ENCODE results near the gene GSN. TPM values are rescaled to one million over a fixed set of nuclear protein-coding genes. Genes with fewer than 3 reads are reported as not detected.

GSN gene
- total RNA-seq, 2 donors from 2014 or later, result 590 to 1,544 TPM

DNA sequence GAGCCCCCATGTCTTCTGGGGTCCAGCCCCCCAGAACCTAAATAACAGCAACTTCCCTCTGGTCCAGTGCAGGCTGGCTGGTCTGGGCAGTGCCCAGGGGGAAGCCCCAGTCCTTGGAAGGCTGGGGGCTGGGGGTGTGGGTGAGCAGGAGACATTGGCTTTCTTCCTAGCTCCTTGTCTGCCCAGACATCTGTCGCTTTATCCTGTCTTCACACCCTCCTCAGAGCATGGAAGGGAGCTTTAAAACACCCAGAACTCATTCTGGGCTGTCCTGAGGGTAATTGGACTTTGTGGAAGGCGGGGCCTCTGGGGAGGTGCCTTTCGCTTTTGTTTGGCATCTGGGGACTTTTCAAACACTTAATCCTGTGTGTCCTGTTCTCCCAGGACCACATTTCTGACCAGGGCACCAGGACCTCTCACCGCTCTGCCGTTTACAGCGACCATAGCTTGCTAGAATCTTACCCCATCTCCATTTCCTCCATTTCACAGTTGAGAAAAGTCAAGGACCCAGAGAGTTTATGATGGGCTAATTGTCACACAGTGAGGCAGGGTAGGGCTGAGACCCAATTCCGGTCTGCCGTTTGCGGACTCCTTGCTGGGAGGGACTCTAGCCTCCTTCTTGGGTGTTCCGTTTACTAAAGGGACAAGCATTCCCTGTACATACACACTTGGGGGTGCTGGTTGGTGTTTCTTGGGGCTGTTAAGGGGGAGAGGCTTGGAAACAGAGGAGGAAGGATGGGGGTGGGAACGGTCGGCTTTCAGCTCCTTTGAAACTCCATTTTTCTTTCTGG lies 1.1 kb downstream of the GSN start:
- DNase-seq (ENCODE audit: low spot score), result no peak
- intact Hi-C loops (cut with DNase I), result loop anchor here in 1 of 2 donors (5.0 kb wide), 2 partner anchors 33 to 42 kb away; no protein-coding TSS in a partner anchor

DNA sequence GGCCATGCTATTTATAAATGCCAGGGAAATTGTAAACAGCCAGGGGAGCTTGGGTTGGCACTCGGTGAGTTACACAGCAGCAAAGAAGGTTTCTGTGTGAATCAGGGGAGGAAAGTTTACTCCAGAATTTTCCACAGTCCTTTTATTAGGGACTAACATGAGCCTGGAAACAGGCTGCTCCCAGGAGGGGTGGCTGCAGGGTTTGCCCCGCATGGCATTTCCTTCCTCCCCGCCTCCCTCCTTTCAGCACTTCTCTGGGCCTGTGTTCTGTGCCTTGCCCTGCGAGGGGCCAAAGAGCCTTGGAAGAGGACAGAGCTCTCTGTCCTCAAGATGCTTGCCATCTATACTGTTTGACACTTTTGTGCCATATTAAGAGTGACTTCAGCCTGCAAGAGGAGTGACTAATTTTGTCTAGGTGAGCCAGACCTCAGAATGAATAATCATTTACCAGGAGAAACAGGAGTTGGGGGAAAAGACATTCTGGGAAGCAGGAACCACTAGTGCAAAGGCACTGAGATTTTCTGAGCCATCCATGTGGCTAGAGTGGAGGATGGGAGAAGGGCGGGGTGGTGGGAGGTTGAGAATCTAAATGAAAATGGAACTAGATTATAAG lies 1.8 kb downstream of the GSN start:
- intact Hi-C loops (cut with DNase I), result loop anchor here in 1 of 2 donors (5.0 kb wide), 2 partner anchors 33 to 42 kb away; no protein-coding TSS in a partner anchor
- DNase-seq (ENCODE audit: low spot score), result no peak

DNA sequence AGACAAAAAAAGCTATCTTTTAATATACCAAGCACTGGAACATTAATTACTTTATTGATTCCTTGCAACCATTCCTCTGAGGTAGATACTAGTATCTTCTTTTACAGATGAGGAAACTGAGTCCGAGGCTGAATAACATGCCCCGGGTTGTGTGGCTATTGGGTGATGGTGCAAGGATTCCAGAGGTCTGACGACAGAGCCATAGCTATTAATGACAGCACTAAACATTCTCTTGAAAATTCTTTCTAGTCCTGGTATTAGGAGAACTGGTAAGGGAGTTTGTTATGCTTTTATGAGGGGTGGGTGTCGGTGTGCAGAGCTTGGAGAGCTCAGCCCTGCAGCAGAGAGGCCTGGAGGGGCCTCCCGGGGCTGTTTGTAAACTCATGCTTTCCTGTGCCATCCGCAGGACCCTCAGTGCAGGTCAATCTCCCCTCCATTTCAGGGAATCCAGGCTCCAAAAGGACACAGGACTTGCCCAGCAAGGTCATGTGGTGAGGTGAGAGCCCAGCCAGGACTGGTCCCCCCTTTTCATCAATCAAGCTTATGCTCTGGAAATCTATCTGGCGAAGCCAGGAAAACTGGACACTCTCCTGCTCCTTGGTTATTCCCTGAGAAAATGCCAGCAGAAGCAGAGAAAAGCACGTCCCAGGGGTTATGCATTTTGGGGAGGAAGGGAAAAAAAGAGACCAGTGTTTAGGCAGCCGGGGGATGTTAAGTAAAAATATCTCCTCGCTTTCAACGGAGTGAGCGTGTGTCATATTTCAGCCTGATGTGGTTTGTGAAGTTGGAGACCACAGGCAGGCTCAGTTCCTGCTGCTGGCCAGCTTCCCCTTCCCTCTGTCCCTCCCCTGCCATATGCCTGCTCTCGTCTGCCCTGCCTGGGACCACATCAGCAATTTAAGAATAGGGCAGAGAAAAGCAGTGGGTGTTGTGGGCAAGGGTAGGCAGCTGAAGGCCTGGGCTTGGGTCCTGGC lies 3.7 kb downstream of the GSN start:
- intact Hi-C loops (cut with DNase I), result no loop called here
- no peak for DNase-seq (ENCODE audit: low spot score)

DNA sequence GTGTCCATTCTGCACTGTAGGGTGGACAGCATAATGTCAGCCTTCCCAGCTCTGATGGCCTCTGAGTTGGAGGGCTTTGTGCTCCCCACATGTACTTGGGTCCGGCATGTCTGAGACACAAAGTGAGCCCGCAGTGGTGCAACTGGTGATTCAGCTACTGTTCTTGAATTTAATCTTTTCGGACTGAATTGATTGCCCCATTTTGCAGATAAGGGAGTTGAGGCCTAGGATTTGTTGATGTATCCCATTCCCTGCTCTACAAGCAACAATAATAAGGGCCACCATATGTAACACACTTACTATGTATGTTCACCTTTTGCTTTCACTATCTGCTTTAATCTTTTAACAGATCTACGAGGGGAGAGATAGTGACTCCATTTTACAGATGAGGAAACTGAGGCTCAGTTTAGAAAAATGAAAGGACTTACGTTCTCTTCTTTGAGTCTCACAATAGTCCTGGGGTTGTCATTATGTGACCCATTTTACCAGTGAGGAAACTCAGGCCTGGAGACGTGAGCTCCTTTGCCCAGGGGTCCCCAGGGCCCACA lies 4.5 kb downstream of the GSN start:
- intact Hi-C loops (cut with DNase I), result no loop called here
- no peak for DNase-seq (ENCODE audit: low spot score)

DNA sequence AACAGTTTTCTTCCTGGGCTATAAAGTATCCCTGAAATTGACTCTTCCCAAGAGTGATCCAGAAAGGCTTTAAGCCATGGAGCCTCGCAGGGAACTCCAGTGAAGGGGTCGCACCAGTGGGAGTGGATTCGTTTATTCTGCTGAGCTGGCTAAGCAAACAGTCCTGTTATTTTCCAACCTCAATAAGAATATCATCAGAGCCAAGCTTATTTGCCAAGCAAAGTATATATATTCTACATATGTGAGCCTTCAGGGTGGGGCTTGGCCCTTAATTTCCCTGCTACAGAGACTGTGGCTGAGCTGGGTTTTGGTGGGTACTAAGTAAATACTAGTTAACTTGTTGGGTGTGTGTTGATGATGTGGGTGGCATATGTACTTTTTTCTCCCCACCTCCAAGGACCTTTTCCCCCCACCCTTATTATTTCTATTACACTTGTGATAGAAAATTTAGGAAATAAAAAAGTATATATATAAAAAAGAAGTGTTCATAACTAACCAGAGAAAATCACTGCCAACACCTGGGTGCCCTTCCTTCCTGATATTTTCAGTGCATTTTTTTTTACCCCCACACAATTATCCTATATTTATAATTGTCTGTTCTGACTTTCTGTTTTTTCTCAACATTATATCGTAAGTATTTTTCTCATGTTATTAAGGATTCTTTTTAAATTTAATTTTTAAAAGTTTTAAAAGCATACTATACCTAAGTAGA lies 5.3 kb downstream of the GSN start:
- DNase-seq (ENCODE audit: low spot score), result no peak
- intact Hi-C loops (cut with DNase I), result no loop called here

DNA sequence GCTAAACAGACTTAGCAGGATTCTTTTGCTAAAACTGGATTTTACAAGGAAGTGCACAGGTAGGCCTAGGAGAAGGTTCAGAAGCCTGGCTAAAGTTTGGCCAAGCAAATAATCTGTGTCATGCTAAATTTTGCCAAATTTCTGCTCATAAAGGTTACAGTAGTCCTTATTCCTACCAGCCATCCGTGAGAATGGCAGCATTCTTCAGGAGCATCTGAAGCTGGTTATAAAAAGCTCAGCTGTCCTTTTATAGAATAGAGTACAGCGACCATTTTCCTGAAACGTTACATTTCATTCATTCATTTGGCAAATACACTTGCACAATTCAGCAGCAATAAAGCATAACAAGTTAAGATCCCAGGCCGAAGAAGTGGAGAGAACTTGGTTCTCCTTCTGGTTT lies 6.9 kb downstream of the GSN start:
- intact Hi-C loops (cut with DNase I), result no loop called here
- DNase-seq (ENCODE audit: low spot score), result no peak

DNA sequence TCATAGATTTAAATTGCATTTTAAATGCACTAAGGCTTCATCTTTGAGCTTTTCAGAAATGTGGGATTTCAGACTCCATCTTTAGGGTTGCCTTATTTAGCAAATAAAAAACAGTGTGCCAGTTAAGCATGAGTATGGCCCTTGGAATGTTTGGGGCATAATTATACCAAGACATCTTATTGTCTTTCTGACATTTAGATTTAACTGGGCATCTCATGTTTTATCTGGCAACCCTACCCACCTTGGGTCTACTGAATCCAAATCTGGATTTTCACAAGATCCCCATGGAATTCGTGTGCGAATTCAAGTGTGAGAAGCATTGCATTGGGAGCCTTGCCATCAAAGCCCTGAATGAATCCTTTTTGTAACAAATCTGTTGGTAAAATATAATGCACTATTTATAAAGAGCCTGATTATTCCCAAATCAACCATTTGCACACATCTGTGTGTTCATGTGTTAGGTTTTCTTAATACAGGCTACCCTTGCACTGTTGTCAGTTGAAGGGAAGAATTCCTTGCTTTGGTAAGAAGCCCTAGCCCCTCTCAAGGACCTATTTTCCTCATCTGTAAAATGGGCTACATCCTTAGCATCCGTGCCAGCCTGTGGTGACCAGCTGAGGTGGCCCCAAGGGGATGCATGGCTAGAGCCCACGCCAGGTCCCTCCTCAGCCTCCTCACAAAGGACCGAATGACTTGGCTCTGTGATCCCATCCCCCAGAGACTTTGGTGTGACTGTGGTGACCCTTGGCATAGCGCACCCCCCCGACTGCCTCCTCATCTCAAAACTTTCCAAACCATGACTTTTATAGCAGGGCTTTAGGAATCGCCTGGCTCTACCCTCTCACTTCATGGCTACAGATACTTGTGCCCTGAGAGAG lies 8.1 kb downstream of the GSN start:
- DNase-seq (ENCODE audit: low spot score), result no peak
- intact Hi-C loops (cut with DNase I), result no loop called here

DNA sequence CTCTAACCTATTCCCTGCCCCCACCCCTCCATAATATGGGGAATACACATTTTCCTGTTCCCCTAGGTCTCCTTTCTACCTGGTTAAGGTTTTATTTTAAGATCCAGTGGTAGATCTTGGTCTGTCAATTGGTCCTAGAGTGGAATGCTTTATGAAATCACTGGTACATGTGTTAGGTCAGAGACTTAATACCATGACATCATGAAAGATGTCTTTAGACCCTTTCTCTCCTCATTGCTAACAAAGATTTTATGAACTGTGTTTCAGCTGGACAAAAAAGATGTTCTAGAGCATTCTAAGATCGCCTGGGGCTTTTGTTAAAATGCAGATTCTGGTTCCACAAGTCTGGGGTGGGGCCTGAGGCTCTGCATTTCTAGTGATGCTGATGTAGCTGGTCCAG lies 9.1 kb downstream of the GSN start:
- intact Hi-C loops (cut with DNase I), result no loop called here
- DNase-seq (ENCODE audit: low spot score), result no peak

DNA sequence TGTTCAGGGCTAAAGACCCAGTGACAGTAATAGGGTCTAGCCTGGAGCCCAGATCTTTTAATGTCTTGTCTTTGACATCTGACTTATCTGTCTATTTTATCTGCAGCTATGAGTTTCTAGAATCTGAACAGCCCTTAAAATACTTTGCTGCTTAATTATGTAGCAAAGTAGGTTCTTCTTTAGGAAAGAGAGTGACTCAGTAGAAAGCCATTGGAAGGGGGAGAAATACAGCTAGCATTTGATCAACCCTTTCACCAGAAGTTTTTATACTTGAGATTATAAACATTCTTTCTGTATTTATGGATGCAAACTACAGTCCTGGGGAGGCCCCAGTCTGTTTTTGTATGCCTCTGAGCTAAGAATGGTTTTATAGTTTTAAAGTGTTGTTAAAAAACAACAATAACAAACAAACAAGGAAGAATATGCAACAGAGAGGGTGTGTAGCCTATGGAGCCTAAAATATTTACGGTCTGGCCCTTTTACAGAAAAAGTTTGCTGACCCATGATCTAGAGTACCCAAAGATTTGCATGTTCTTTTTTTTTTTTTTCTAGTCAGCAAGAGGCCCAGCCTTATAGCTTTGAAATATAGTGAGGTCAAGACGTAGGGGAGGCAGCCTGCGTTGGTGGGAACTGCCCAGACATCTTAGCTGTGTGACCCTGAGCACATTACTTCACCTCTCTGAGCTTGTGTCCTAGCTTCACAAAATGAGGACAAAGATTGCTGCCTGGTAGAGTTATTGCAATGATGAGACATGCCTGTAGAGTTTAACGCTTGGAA lies 9.7 kb downstream of the GSN start:
- DNase-seq (ENCODE audit: low spot score), result no peak
- intact Hi-C loops (cut with DNase I), result no loop called here

DNA sequence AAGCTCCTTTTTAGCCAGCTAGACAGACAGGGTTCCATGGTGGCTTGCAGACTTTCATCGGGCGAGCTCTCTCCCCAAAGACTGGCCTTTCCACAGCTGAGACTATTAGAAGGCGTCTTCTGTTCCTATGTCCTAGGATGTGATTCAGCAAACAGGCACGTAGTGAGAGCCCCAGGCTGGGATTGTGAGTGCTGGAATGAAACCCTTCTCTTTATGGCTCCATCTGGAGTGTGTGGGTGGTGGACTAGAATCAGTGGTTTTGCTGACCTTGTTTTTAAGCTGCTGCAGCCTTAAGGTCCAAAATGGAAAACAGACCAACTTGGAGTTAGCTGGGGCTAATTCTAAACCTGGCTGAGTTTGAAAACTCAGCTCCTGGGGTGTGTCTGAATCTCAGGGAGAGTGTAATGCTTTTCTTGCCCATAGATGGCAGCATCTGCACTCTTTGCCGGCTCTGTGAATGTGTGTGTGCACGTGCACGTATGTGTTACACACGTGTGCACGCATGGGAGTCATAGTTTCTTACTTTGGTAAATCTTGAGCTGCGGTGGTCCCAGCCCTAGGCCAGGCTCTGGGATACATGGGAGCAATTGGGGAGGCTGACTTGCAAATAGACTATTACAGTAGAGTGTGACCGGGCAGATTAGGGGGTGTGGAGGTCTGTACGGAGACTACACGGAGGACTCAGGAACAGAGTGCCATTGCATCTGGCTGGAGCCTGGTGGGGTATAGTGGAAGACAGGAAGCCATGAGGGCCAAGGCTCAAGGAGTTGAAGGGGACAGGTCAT lies 10.7 kb downstream of the GSN start:
- peak; percentile 88 for DNase-seq (ENCODE audit: low spot score)
- intact Hi-C loops (cut with DNase I), result no loop called here

DNA sequence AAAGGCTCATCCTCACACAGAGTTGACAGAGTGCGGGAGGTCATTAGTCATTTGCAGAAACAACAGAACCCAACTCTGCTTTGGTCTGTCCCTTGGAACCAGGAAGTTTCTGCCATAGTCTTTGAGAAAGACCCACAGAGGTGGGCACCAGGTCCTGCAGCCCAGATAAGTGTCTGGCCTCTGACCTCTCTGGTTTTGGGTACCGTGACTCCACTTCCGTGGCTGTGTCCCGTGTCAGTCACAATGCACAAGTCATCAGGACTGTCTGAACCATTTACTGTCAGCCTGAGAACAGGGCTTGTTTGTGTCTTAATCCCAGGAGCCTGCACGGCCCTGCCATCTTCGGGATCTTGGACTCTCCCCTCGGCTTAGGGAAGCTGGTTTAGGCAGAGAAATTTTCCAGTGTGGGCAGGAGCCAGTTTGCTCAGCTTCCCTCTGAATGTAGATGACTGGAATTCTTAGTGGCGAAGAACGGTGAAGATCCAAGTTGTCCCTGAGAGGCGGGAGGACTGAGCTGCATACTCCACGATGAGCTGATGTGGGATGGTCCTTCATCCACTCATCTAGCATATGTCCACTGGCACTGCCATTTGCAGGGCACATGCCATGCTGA lies 11.9 kb downstream of the GSN start:
- DNase-seq (ENCODE audit: low spot score), result no peak
- intact Hi-C loops (cut with DNase I), result loop anchor here (2.0 to 10.0 kb wide), 4 partner anchors 19 to 85 kb away; no protein-coding TSS in a partner anchor

DNA sequence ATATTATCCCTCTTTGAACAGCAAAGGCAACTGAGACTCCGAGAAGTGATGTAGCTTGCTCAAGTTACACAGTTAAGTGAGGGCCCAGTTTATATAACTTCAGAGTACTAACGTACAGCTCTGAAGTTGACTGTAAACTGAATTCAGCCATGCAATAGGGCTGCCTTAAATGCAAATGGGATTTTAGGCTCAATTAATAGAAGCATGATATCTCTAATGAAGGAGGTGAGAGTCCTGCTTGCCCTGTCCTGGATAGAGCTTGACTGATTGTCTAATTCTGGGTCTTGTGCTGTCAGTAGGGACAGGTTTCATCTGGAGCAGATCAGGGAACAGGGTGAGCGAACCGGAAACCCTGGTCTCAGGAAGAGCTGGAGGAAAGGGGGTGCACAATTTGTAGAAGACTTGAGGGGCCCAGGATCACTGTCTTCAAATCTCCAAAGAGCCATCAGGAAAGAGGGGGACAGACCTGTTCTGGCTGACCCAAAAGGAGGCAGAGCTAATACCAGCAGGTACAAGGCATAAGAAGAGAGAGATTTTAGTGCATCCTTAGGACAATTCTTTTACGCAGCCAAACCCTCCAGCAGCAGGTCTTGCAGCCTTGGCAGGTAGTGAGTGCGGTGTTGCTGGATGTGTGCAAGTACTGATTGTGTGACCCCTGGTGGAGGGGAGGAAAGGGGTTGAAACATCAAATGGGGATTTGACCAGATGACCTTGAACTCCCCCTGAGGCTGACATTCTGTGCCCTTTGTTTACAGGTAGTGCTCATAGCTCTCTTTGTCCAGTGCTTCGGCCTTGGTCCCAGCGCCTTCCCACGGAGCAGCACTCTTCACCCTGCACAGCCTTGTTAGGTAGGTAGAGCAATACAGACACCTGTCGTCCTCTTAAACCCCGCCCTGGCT lies 13.0 kb downstream of the GSN start:
- no peak for DNase-seq (ENCODE audit: low spot score)
- intact Hi-C loops (cut with DNase I), result loop anchor here (2.0 to 10.0 kb wide), 4 partner anchors 18 to 84 kb away; no protein-coding TSS in a partner anchor

DNA sequence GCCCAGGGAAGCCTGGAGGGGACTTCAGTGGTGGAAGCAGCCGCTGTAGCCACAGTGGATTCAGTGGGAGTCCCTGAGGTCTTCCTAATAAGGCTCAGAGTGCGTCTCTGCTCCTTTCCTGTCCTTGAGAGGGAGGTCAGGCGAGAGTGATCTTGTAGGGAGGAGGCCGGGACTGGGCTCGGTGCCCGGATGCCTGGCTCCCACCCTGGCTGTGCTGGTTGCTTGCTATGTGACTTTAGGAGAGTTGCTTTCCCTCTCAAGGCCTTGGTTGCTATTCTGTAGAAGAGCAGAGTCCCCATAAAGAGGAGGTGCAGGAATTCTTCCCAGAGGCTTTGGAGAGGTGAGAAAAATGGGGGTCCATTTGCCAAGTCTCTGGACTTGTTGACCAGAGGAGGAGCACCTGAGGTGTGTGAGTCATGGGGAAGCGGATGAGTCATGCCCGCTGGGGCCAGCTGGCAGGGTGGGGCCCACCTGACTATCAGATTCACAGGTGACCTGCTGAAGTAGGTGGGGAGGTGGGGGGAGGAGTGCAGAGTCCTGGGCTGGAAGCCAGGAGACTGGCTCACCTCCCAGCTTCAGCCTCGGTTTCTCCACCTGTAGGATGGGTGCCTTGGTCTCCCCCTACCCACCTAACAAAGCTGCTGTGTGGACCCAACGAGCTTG lies 13.8 kb downstream of the GSN start:
- DNase-seq (ENCODE audit: low spot score), result peak; percentile 93
- intact Hi-C loops (cut with DNase I), result loop anchor here (2.0 to 10.0 kb wide), 4 partner anchors 17 to 83 kb away; no protein-coding TSS in a partner anchor

Data from posterior vena cava (tissue), 2 donors.